DND-41 (cell line): ENCODE results near the gene ZFAND4.

Experiments used
- ATAC-seq: fragments of 200-7000 bp; cut with Tn5 transposase; 3 replicates; pipeline ENCODE4 v1.9.1; 2021; ENCODE audit warnings: low read depth; ENCODE audit not compliant: insufficient read depth
- DNase-seq: peaks from one replicate; pipeline ENCODE4 v3.0.0-alpha.2; 2020
- H2AFZ ChIP-seq: 2 replicates; pipeline ENCODE4 v1.6.0; 2012; ENCODE audit warnings: low read depth, low read length
- H3K27ac ChIP-seq: 2 replicates; pipeline ENCODE4 v1.5.1; 2012; ENCODE audit warnings: low read length, inconsistent platforms
- H3K27me3 ChIP-seq: fragments of 200-600 bp; sonication (generic); 2 replicates; pipeline ENCODE4 v1.6.0; 2012; ENCODE audit warnings: low read length, mild to moderate bottlenecking, inconsistent platforms; ENCODE audit not compliant: insufficient read depth, poor library complexity
- H3K36me3 ChIP-seq: 2 replicates; pipeline ENCODE4 v1.5.1; 2012; ENCODE audit warnings: low read length, inconsistent platforms; ENCODE audit not compliant: insufficient read depth
- H3K4me1 ChIP-seq: 2 replicates; pipeline ENCODE4 v1.5.1; 2012; ENCODE audit warnings: mild to moderate bottlenecking, low read length; ENCODE audit not compliant: insufficient read depth
- H3K4me2 ChIP-seq: 2 replicates; pipeline ENCODE4 v1.6.0; 2012; ENCODE audit warnings: mild to moderate bottlenecking, moderate library complexity, low read length, inconsistent platforms; ENCODE audit not compliant: insufficient read depth
- H3K4me3 ChIP-seq, 2 experiments: fragments of 200-600 bp in 1 of 2; shearing (Covaris generic) in 1 of 2; 2 replicates each; pipeline ENCODE4 v1.5.1; 2012 to 2016; ENCODE audit warnings: inconsistent platforms in 2 of 2, low read length in 2 of 2, mild to moderate bottlenecking in 2 of 2, low read depth in 1 of 2, moderate library complexity in 1 of 2
- H3K79me2 ChIP-seq: 2 replicates; pipeline ENCODE4 v1.6.0; 2012; ENCODE audit warnings: low read length, inconsistent platforms; ENCODE audit not compliant: insufficient read depth
- H3K9ac ChIP-seq: 2 replicates; pipeline ENCODE4 v1.6.0; 2012; ENCODE audit warnings: low read depth, mild to moderate bottlenecking, inconsistent platforms, low read length, moderate library complexity
- H3K9me3 ChIP-seq: 2 replicates; pipeline ENCODE4 v1.5.1; 2012; ENCODE audit warnings: low read length, moderate library complexity, mild to moderate bottlenecking, inconsistent platforms; ENCODE audit not compliant: insufficient read depth, severe bottlenecking
- H4K20me1 ChIP-seq: 2 replicates; pipeline ENCODE4 v1.6.0; 2012; ENCODE audit warnings: low read length; ENCODE audit not compliant: insufficient read depth
- EZH2 ChIP-seq: IDR thresholded peaks from 3 replicates; pipeline ENCODE4 v1.6.1; 2012; ENCODE audit warnings: borderline replicate concordance, low read depth, mild to moderate bottlenecking, moderate library complexity, low read length, inconsistent platforms; ENCODE audit not compliant: severe bottlenecking
- TF ChIP-seq, protein P1 (sequence below): IDR thresholded peaks from 2 replicates; pipeline ENCODE4 v1.5.1; 2012; ENCODE audit warnings: borderline replicate concordance, low read length, moderate library complexity, mild to moderate bottlenecking; ENCODE audit not compliant: poor library complexity, severe bottlenecking; ENCODE audit errors: extremely low read depth

Gene ZFAND4

DNA sequence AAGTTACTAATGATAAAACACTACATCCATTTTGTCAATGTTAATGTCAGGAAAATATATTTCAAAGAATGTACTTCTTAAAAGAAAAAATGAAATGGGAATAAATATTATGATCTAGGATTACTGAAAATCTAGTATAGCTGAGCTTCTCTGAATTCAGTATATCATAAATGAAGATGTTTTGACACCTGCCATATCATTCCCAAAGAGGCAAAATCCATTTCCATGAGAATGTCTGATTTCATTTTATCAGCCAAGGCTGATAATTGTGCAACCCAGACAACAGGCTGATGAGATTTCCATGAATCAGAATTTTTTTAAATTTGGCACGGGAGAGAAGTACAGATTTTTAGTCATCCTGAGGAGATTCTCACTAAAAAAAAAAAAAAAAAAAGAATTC is 32.5 kb downstream of the ZFAND4 start:
- H3K4me2 ChIP-seq = no peak overlapping the region
- H3K9ac ChIP-seq = no peak overlapping the region
- no peak overlapping the region for H2AFZ ChIP-seq
- H3K4me3 ChIP-seq = no peak overlapping the region
- no peaks in the 10 kb centered on the region for H4K20me1 ChIP-seq
- H3K27ac ChIP-seq = no peak overlapping the region
- no peaks in the 10 kb centered on the region for H3K27me3 ChIP-seq
- ATAC-seq (no peak), DNase-seq (no peak)
- H3K4me1 ChIP-seq = no peaks in the 10 kb centered on the region
- H3K9me3 ChIP-seq = no peaks in the 10 kb centered on the region
- H3K36me3 ChIP-seq = peaks cover 13% of the 10 kb centered on the region; the same call in 1 of the 2 replicates
- H3K79me2 ChIP-seq = no peaks in the 10 kb centered on the region
- no peak for TF ChIP-seq EZH2
- TF ChIP-seq, protein P1, sequence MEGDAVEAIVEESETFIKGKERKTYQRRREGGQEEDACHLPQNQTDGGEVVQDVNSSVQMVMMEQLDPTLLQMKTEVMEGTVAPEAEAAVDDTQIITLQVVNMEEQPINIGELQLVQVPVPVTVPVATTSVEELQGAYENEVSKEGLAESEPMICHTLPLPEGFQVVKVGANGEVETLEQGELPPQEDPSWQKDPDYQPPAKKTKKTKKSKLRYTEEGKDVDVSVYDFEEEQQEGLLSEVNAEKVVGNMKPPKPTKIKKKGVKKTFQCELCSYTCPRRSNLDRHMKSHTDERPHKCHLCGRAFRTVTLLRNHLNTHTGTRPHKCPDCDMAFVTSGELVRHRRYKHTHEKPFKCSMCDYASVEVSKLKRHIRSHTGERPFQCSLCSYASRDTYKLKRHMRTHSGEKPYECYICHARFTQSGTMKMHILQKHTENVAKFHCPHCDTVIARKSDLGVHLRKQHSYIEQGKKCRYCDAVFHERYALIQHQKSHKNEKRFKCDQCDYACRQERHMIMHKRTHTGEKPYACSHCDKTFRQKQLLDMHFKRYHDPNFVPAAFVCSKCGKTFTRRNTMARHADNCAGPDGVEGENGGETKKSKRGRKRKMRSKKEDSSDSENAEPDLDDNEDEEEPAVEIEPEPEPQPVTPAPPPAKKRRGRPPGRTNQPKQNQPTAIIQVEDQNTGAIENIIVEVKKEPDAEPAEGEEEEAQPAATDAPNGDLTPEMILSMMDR = no peak

DNA sequence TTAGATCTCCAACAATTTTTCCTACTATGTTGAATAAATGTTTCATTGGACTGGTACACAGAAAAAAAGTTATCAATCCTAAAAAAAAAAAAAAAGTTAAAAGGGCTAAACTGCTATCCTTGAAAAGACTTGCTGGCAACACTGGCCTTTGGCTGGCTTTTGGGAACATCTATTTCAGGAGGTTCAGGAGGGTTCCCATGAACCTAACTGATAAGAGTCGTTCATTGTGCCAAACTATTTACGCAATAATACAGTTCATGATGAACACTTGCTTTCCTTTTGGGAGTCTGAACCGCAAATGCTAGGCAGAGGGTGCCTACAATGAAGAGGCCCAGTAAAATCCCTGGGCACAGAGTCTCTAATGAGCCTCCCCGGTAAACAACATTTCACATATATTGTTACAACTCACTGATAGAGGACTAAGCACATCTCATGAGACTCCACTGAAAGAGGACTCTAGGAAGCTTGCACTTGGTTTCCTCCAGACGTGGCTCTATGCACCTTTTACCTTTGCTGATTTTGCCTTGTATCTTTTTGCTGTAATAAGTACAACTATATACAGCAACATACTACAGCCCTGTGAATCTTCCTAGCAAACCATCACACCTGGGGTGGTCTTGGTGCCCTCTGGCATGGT is 45.0 kb downstream of the ZFAND4 start:
- Histone ChIP-seq H3K79me2 (no peaks in the 10 kb centered on the region), H3K4me3 (no peak overlapping the region), H3K4me2 (no peak overlapping the region), H4K20me1 (no peaks in the 10 kb centered on the region), H3K27ac (no peak overlapping the region), H3K9me3 (no peaks in the 10 kb centered on the region), H2AFZ (no peak overlapping the region), H3K9ac (no peak overlapping the region), H3K27me3 (no peaks in the 10 kb centered on the region), H3K36me3 (peaks cover 11% of the 10 kb centered on the region), H3K4me1 (no peaks in the 10 kb centered on the region)
- ATAC-seq = no peak
- TF ChIP-seq EZH2 = no peak
- TF ChIP-seq, protein P1 = no peak
- DNase-seq = no peak

DNA sequence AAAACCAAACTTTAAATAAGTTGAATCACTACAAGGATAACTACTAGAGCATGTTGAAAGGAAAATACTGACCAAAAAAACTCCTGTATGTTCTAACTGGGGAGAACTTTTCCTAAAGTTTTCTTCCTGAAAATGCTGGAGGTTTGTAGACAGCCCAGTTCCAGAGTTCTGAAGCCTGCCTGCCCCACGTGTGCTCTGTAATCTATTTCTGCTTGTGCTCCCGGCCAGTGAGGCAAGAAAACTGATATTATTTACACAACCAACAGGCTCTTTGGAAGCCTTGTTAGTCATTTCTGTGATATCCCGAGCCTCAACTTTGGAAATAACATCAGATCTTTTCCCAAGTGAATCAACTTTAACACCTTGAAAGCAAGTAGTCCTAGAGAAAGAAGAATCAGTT is 46.7 kb downstream of the ZFAND4 start:
- H3K27ac ChIP-seq = no peak overlapping the region
- DNase-seq (no peak), ATAC-seq (no peak)
- H2AFZ ChIP-seq = no peak overlapping the region
- TF ChIP-seq, protein P1 = no peak
- no peak for TF ChIP-seq EZH2
- no peak overlapping the region for H3K4me3 ChIP-seq
- no peak overlapping the region for H3K9ac ChIP-seq
- no peaks in the 10 kb centered on the region for H3K9me3 ChIP-seq
- no peak overlapping the region for H3K4me2 ChIP-seq
- no peaks in the 10 kb centered on the region for H4K20me1 ChIP-seq
- H3K27me3 ChIP-seq = no peaks in the 10 kb centered on the region
- peaks cover 11% of the 10 kb centered on the region for H3K36me3 ChIP-seq
- H3K4me1 ChIP-seq = no peaks in the 10 kb centered on the region
- no peaks in the 10 kb centered on the region for H3K79me2 ChIP-seq

DNA sequence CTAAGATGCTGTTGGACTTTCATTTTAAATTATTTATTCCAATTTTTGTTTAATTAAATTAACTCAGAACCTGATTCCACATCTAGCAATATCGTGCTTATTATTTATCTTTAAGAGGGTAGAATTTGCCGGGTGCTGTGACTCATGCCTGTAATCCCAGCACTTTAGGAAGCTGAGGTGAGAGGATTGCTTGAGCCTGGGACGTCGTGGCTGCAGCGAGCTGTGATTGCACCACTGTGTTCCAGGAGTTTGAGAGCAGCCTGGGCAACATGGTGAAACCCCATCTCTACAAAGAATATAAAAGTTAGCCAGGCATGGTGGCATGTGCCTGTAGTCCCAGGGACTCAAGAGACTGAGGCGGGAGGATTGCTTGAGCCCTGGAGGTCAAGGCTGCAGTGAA is 47.8 kb downstream of the ZFAND4 start:
- DNase-seq = no peak
- no peak overlapping the region for H3K9ac ChIP-seq
- no peaks in the 10 kb centered on the region for H3K27me3 ChIP-seq
- no peak overlapping the region for H3K27ac ChIP-seq
- H3K36me3 ChIP-seq = peaks cover 11% of the 10 kb centered on the region
- no peak overlapping the region for H2AFZ ChIP-seq
- H4K20me1 ChIP-seq = no peaks in the 10 kb centered on the region
- no peaks in the 10 kb centered on the region for H3K79me2 ChIP-seq
- no peak overlapping the region for H3K4me2 ChIP-seq
- H3K9me3 ChIP-seq = no peaks in the 10 kb centered on the region
- H3K4me1 ChIP-seq = no peaks in the 10 kb centered on the region
- TF ChIP-seq, protein P1 = no peak
- no peak for TF ChIP-seq EZH2
- H3K4me3 ChIP-seq = no peak overlapping the region
- ATAC-seq = no peak
